Activated CD8-positive, alpha-beta T cell treated with anti-CD3 and anti-CD28 coated beads, Interleukin-2, amount 10 ng/mL, durations not matched to agents 7 days and 5 days (primary cell): ENCODE measurements around the gene LRRC4C. TPM values are rescaled to one million over a fixed set of nuclear protein-coding genes. Genes with fewer than 3 reads are reported as not detected.

ENCODE experiments used
- ATAC-seq: fragments of 150-1000 bp; cut with Tn5 transposase; one replicate; pipeline ENCODE4 v1.10.0; 2021; ENCODE audit warnings: moderate library complexity
- CTCF ChIA-PET: fragments of 350-600 bp; sonication (Branson Sonifier 250); formaldehyde crosslinking; loops from one replicate; lab custom pipeline; 2021; ENCODE audit warnings: antibody characterized with exemption; lab: Charles Lee
- POLR2A ChIA-PET: fragments of 350-600 bp; sonication (Branson Sonifier 250); formaldehyde crosslinking; loops from one replicate; lab custom pipeline; 2021; ENCODE audit warnings: antibody characterized with exemption; lab: Charles Lee
- DNase-seq: peaks from one replicate; pipeline ENCODE4 v3.0.0-alpha.2; 2020
- H3K27ac Mint-ChIP-seq: one replicate; pipeline ENCODE4 v1.8.0; 2021; ENCODE audit warnings: mild to moderate bottlenecking, mixed read lengths
- H3K27me3 Mint-ChIP-seq: one replicate; pipeline ENCODE4 v1.8.0; 2021; ENCODE audit warnings: low read depth, mixed read lengths
- H3K36me3 Mint-ChIP-seq: one replicate; pipeline ENCODE4 v1.8.0; 2021; ENCODE audit warnings: low read depth, mixed read lengths
- H3K4me1 Mint-ChIP-seq: one replicate; pipeline ENCODE4 v1.8.0; 2021; ENCODE audit warnings: low read depth, mixed read lengths
- H3K4me3 Mint-ChIP-seq: one replicate; pipeline ENCODE4 v1.8.0; 2021; ENCODE audit warnings: mild to moderate bottlenecking, mixed read lengths
- H3K9me3 Mint-ChIP-seq: one replicate; pipeline ENCODE4 v1.8.0; 2022; ENCODE audit warnings: mixed read lengths; ENCODE audit not compliant: insufficient read depth
- total RNA-seq, 2 experiments: library from RNA; stranded (reverse); gene quantifications; one replicate each; pipeline ENCODE4 v1.2.3, GENCODE V29; 2021

Gene LRRC4C
- total RNA-seq, result not detected

GRCh38 chr11:41459465-41460401 is at the start of gene LRRC4C:
LRRC4C (minus strand) TSS chr11:41459652.
- H3K4me3 Mint-ChIP-seq, result no peak within 1 kb of the TSS
- peaks cover 4% of the 10 kb centered on the region for H3K27me3 Mint-ChIP-seq

GRCh38 chr11:41508121-41508520 is 48.7 kb upstream of the LRRC4C start:
- Mint-ChIP-seq H3K4me1 (no peaks in the 10 kb centered on the region), H3K36me3 (no peaks in the 10 kb centered on the region), H3K4me3 (no peak overlapping the region), H3K27ac (no peak overlapping the region), H3K9me3 (peaks cover 4% of the 10 kb centered on the region), H3K27me3 (no peaks in the 10 kb centered on the region)
- ChIA-PET POLR2A (no interaction called here), CTCF (no interaction called here)
- DNase-seq (no peak), ATAC-seq (no peak)

More at GRCh38 chr11:41459465-41460401, at the start of gene LRRC4C:
- no peaks in the 10 kb centered on the region for H3K36me3 Mint-ChIP-seq
- no peaks in the 10 kb centered on the region for H3K9me3 Mint-ChIP-seq
- POLR2A ChIA-PET, result no interaction called here
- ATAC-seq (no peak), DNase-seq (no peak)
- CTCF ChIA-PET, result interaction anchor here (2.0 to 2.1 kb wide), 2 partner anchors 1065 to 1823 kb away, joined by 7 to 13 read pairs; no protein-coding TSS in a partner anchor
- no peaks in the 10 kb centered on the region for H3K4me1 Mint-ChIP-seq
- H3K27ac Mint-ChIP-seq, result no peak within 1 kb of the TSS

- H3K4me1 Mint-ChIP-seq, result no peaks in the 10 kb centered on the region
- H3K36me3 Mint-ChIP-seq, result no peaks in the 10 kb centered on the region
- CTCF ChIA-PET, result no interaction called here
- no peak overlapping the region for H3K27ac Mint-ChIP-seq
- POLR2A ChIA-PET, result no interaction called here
- H3K27me3 Mint-ChIP-seq, result no peaks in the 10 kb centered on the region
- H3K9me3 Mint-ChIP-seq, result no peaks in the 10 kb centered on the region
- ATAC-seq (no peak), DNase-seq (no peak)
- H3K4me3 Mint-ChIP-seq, result no peak overlapping the region
Measured at GRCh38 chr11:41499429-41499828, 40.0 kb upstream of the LRRC4C start.

GRCh38 chr11:41498726-41499125 is 39.3 kb upstream of the LRRC4C start:
- POLR2A ChIA-PET, result no interaction called here
- ATAC-seq, result no peak
- CTCF ChIA-PET, result no interaction called here
- no peaks in the 10 kb centered on the region for H3K9me3 Mint-ChIP-seq
- no peak overlapping the region for H3K4me3 Mint-ChIP-seq
- H3K4me1 Mint-ChIP-seq, result no peaks in the 10 kb centered on the region
- H3K27ac Mint-ChIP-seq, result no peak overlapping the region
- H3K36me3 Mint-ChIP-seq, result no peaks in the 10 kb centered on the region
- DNase-seq, result no peak
- H3K27me3 Mint-ChIP-seq, result no peaks in the 10 kb centered on the region

GRCh38 chr11:41497974-41498373 is 38.5 kb upstream of the LRRC4C start:
- DNase-seq, result no peak
- H3K27me3 Mint-ChIP-seq, result no peaks in the 10 kb centered on the region

GRCh38 chr11:41494716-41495115 is 35.3 kb upstream of the LRRC4C start:
- H3K36me3 Mint-ChIP-seq, result no peaks in the 10 kb centered on the region
- H3K9me3 Mint-ChIP-seq, result peaks cover 12% of the 10 kb centered on the region
- no peaks in the 10 kb centered on the region for H3K4me1 Mint-ChIP-seq
- ATAC-seq (no peak), DNase-seq (no peak)
- H3K4me3 Mint-ChIP-seq, result no peak overlapping the region
- ChIA-PET CTCF (no interaction called here), POLR2A (no interaction called here)
- no peaks in the 10 kb centered on the region for H3K27me3 Mint-ChIP-seq
- no peak overlapping the region for H3K27ac Mint-ChIP-seq

More at GRCh38 chr11:41497974-41498373, 38.5 kb upstream of the LRRC4C start:
- Mint-ChIP-seq H3K4me3 (no peak overlapping the region), H3K4me1 (no peaks in the 10 kb centered on the region), H3K36me3 (no peaks in the 10 kb centered on the region), H3K9me3 (no peaks in the 10 kb centered on the region), H3K27ac (no peak overlapping the region)
- no peak for ATAC-seq
- ChIA-PET POLR2A (no interaction called here), CTCF (no interaction called here)

- no peak overlapping the region for H3K27ac Mint-ChIP-seq
- no peak for DNase-seq
- no peaks in the 10 kb centered on the region for H3K4me1 Mint-ChIP-seq
- H3K27me3 Mint-ChIP-seq, result no peaks in the 10 kb centered on the region
- H3K4me3 Mint-ChIP-seq, result no peak overlapping the region
- ATAC-seq, result no peak
- POLR2A ChIA-PET, result no interaction called here
- H3K9me3 Mint-ChIP-seq, result peaks cover 15% of the 10 kb centered on the region
- CTCF ChIA-PET, result no interaction called here
- H3K36me3 Mint-ChIP-seq, result no peaks in the 10 kb centered on the region
Measured at GRCh38 chr11:41486424-41486823, 27.0 kb upstream of the LRRC4C start.

GRCh38 chr11:41483956-41484355 is 24.5 kb upstream of the LRRC4C start:
- no peaks in the 10 kb centered on the region for H3K27me3 Mint-ChIP-seq
- ChIA-PET CTCF (no interaction called here), POLR2A (no interaction called here)
- H3K4me3 Mint-ChIP-seq, result no peak overlapping the region
- no peaks in the 10 kb centered on the region for H3K4me1 Mint-ChIP-seq
- ATAC-seq (no peak), DNase-seq (no peak)
- H3K9me3 Mint-ChIP-seq, result peaks cover 9% of the 10 kb centered on the region
- no peaks in the 10 kb centered on the region for H3K36me3 Mint-ChIP-seq
- no peak overlapping the region for H3K27ac Mint-ChIP-seq

GRCh38 chr11:41479179-41479578 is 19.7 kb upstream of the LRRC4C start:
- ChIA-PET CTCF (no interaction called here), POLR2A (no interaction called here)
- Mint-ChIP-seq H3K27ac (no peak overlapping the region), H3K4me3 (no peak overlapping the region), H3K36me3 (no peaks in the 10 kb centered on the region), H3K27me3 (no peaks in the 10 kb centered on the region), H3K4me1 (no peaks in the 10 kb centered on the region), H3K9me3 (peaks cover 13% of the 10 kb centered on the region)
- ATAC-seq (no peak), DNase-seq (no peak)

- Mint-ChIP-seq H3K4me1 (no peaks in the 10 kb centered on the region), H3K9me3 (no peaks in the 10 kb centered on the region), H3K36me3 (no peaks in the 10 kb centered on the region), H3K27ac (no peak overlapping the region), H3K4me3 (no peak overlapping the region), H3K27me3 (peaks cover 4% of the 10 kb centered on the region)
- CTCF ChIA-PET, result interaction anchor here (1.0 to 2.1 kb wide), 3 partner anchors 13 to 1822 kb away, joined by 3 to 13 read pairs (median 7); no protein-coding TSS in a partner anchor
- no peak for DNase-seq
- POLR2A ChIA-PET, result no interaction called here
- ATAC-seq, result no peak
Measured at GRCh38 chr11:41461057-41461681, 1.7 kb upstream of the LRRC4C start.

- Mint-ChIP-seq H3K9me3 (no peaks in the 10 kb centered on the region), H3K4me1 (no peaks in the 10 kb centered on the region), H3K36me3 (no peaks in the 10 kb centered on the region), H3K27me3 (peaks cover 4% of the 10 kb centered on the region), H3K4me3 (no peak overlapping the region), H3K27ac (no peak overlapping the region)
- POLR2A ChIA-PET, result no interaction called here
- no peak for ATAC-seq
- no peak for DNase-seq
- CTCF ChIA-PET, result no interaction called here
Measured at GRCh38 chr11:41458641-41459040, 811 bp downstream of the LRRC4C start.

- H3K27ac Mint-ChIP-seq, result no peak overlapping the region
- peaks cover 4% of the 10 kb centered on the region for H3K27me3 Mint-ChIP-seq
- H3K4me1 Mint-ChIP-seq, result no peaks in the 10 kb centered on the region
- POLR2A ChIA-PET, result no interaction called here
- ATAC-seq (no peak), DNase-seq (no peak)
- CTCF ChIA-PET, result no interaction called here
- H3K36me3 Mint-ChIP-seq, result no peaks in the 10 kb centered on the region
- no peak overlapping the region for H3K4me3 Mint-ChIP-seq
- H3K9me3 Mint-ChIP-seq, result no peaks in the 10 kb centered on the region
Measured at GRCh38 chr11:41458154-41458553, 1.3 kb downstream of the LRRC4C start.
